A549 (cell line): ENCODE measurements around the gene KLHL36.

Experiments
- CTCF ChIP-seq: fragments of >200 bp; sonication (Bioruptor Twin); formaldehyde crosslinking; IDR thresholded peaks from 3 replicates; pipeline ENCODE4 v1.5.1; 2016
- MAX ChIP-seq: IDR thresholded peaks from 2 replicates; pipeline ENCODE4 v1.6.1; 2012
- PBX3 ChIP-seq: IDR thresholded peaks from 2 replicates; pipeline ENCODE4 v1.6.1; 2012
- RCOR1 ChIP-seq: fragments of 150-350 bp; IDR thresholded peaks from 2 replicates; pipeline ENCODE4 v1.6.1; 2014; ENCODE audit warnings: antibody characterized with exemption, low read length, low read depth
- RNF2 ChIP-seq: fragments of 200-600 bp; sonication (generic); IDR thresholded peaks from 2 replicates; pipeline ENCODE4 v1.6.1; 2016; ENCODE audit warnings: low read depth, mild to moderate bottlenecking, antibody characterized with exemption, moderate library complexity, borderline replicate concordance
- TF ChIP-seq, protein P1 (sequence below): fragments of 250-450 bp; sonication (Bioruptor Pico); IDR thresholded peaks from 2 replicates; pipeline ENCODE4 v1.5.0; 2021; ENCODE audit warnings: mild to moderate bottlenecking, moderate library complexity, borderline replicate concordance

DNA sequence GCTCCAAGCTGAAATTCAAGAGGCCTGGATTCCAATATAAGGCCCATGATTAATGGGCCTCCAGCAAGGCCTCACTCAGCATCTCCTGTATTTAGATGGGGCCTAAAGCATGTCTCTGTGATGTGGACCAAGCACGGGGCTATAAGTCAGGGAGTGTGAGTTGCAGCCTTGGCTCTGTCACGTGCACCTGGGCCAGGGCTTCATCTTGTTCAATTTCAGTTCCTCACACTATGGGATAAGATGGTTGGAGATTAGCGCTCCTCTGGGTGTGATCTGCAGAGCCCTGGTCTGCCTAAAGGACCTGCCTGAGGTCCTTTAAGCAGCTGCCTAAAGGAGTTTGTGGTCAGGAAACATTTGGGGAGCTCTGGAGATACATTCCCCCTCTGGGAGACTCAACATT lies 25.2 kb downstream of the KLHL36 start:
- no peak for TF ChIP-seq CTCF
- no peak for TF ChIP-seq PBX3
- TF ChIP-seq, protein P1, sequence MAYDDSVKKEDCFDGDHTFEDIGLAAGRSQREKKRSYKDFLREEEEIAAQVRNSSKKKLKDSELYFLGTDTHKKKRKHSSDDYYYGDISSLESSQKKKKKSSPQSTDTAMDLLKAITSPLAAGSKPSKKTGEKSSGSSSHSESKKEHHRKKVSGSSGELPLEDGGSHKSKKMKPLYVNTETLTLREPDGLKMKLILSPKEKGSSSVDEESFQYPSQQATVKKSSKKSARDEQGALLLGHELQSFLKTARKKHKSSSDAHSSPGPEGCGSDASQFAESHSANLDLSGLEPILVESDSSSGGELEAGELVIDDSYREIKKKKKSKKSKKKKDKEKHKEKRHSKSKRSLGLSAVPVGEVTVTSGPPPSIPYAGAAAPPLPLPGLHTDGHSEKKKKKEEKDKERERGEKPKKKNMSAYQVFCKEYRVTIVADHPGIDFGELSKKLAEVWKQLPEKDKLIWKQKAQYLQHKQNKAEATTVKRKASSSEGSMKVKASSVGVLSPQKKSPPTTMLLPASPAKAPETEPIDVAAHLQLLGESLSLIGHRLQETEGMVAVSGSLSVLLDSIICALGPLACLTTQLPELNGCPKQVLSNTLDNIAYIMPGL: no peak
- TF ChIP-seq RNF2: no peak
- TF ChIP-seq MAX: no peak
- no peak for TF ChIP-seq RCOR1
